IMR-90 (cell line): Measurements from ENCODE around the gene ANTXRL. TPM values are rescaled to one million over a fixed set of nuclear protein-coding genes. Genes with fewer than 3 reads are reported as not detected.

ENCODE experiments used
- ATAC-seq: fragments of 200-7000 bp; cut with Tn5 transposase; 2 replicates; pipeline ENCODE4 v1.9.1; 2020; ENCODE audit warnings: low read depth, mild to moderate bottlenecking, moderate library complexity
- BruUV-seq: library from RNA; stranded (reverse); fragments of 400-500 nt; replicated peaks from 2 replicates; lab custom pipeline; 2021; lab: Mats Ljungman, UMichigan
- CTCF ChIA-PET: fragments of 300-600 bp; formaldehyde crosslinking; extraction: SDS; loops from one replicate; lab custom pipeline; 2021; ENCODE audit warnings: antibody characterized with exemption; lab: Yijun Ruan, JAX
- POLR2A ChIA-PET: fragments of 300-600 bp; sonication (Branson Sonifier 250); formaldehyde crosslinking; loops from one replicate; lab custom pipeline; 2022; ENCODE audit warnings: antibody characterized with exemption; ENCODE audit not compliant: unreplicated experiment; lab: Charles Lee
- DNase-seq: peaks from one replicate; pipeline ENCODE4 v3.0.0; 2013
- H2AFZ ChIP-seq: replicated peaks from 2 replicates; pipeline ENCODE3; 2013; ENCODE audit warnings: low read length, mild to moderate bottlenecking; ENCODE audit not compliant: poor library complexity
- H2AK5ac ChIP-seq: 2 replicates; pipeline ENCODE4 v1.6.1; 2013; ENCODE audit warnings: low read depth, low read length, inconsistent platforms
- H2AK9ac ChIP-seq: replicated peaks from 2 replicates; pipeline ENCODE3; 2013; ENCODE audit warnings: mild to moderate bottlenecking, low read depth, low read length, moderate library complexity; ENCODE audit not compliant: poor library complexity
- H2BK120ac ChIP-seq: 2 replicates; pipeline ENCODE4 v1.6.1; 2013; ENCODE audit warnings: low read depth, low read length, inconsistent platforms
- H2BK15ac ChIP-seq: 3 replicates; pipeline ENCODE4 v1.6.1; 2013; ENCODE audit warnings: low read depth, low read length, inconsistent platforms
- H2BK20ac ChIP-seq: 2 replicates; pipeline ENCODE4 v1.6.1; 2013; ENCODE audit warnings: low read depth, mild to moderate bottlenecking, inconsistent platforms, low read length, moderate library complexity
- H2BK5ac ChIP-seq: 2 replicates; pipeline ENCODE4 v1.6.1; 2013; ENCODE audit warnings: mild to moderate bottlenecking, low read depth, low read length, inconsistent platforms; ENCODE audit not compliant: poor library complexity, severe bottlenecking
- H3K14ac ChIP-seq: replicated peaks from 2 replicates; pipeline ENCODE4 v1.6.1; 2013; ENCODE audit warnings: low read depth, low read length, inconsistent platforms
- H3K18ac ChIP-seq: 2 replicates; pipeline ENCODE4 v1.6.1; 2013; ENCODE audit warnings: low read depth, low read length, control low read depth
- H3K23ac ChIP-seq: 2 replicates; pipeline ENCODE4 v1.6.1; 2013; ENCODE audit warnings: low read depth, low read length, inconsistent platforms
- H3K27ac ChIP-seq: 2 replicates; pipeline ENCODE4 v1.5.1; 2013; ENCODE audit warnings: mild to moderate bottlenecking, control low read depth, low read length; ENCODE audit not compliant: insufficient read depth
- H3K27me3 ChIP-seq: 2 replicates; pipeline ENCODE4 v1.6.1; 2013; ENCODE audit warnings: low read length; ENCODE audit not compliant: control insufficient read depth, insufficient read depth
- H3K36me3 ChIP-seq: 2 replicates; pipeline ENCODE4 v1.6.1; 2013; ENCODE audit warnings: low read length, mixed read lengths; ENCODE audit not compliant: control insufficient read depth, insufficient read depth
- H3K4ac ChIP-seq: 2 replicates; pipeline ENCODE4 v1.6.1; 2013; ENCODE audit warnings: low read depth, low read length, inconsistent platforms
- H3K4me1 ChIP-seq: 2 replicates; pipeline ENCODE4 v1.6.1; 2013; ENCODE audit warnings: low read length, mixed read lengths; ENCODE audit not compliant: control insufficient read depth, insufficient read depth
- H3K4me2 ChIP-seq: 2 replicates; pipeline ENCODE4 v1.6.1; 2013; ENCODE audit warnings: low read depth, mild to moderate bottlenecking, control low read depth, low read length, moderate library complexity
- H3K4me3 ChIP-seq: 2 replicates; pipeline ENCODE4 v1.5.1; 2013; ENCODE audit warnings: low read depth, mild to moderate bottlenecking, control low read depth, low read length, moderate library complexity; ENCODE audit not compliant: insufficient read depth
- H3K56ac ChIP-seq: 2 replicates; pipeline ENCODE4 v1.6.1; 2013; ENCODE audit warnings: low read length, inconsistent platforms; ENCODE audit not compliant: insufficient read depth; ENCODE audit errors: extremely low read depth
- H3K79me1 ChIP-seq, 2 experiments: 2 replicates each; pipeline ENCODE4 v1.6.1; 2013; ENCODE audit warnings: low read length in 2 of 2, inconsistent platforms in 1 of 2, low read depth in 1 of 2
- H3K9ac ChIP-seq: 2 replicates; pipeline ENCODE4 v1.6.1; 2013; ENCODE audit warnings: low read depth, low read length, control low read depth
- H3K9me1 ChIP-seq: 2 replicates; pipeline ENCODE4 v1.6.1; 2013; ENCODE audit warnings: low read length, inconsistent platforms; ENCODE audit not compliant: insufficient read depth
- H3K9me3 ChIP-seq: 2 replicates; pipeline ENCODE4 v1.6.1; 2013; ENCODE audit warnings: low read length; ENCODE audit not compliant: control insufficient read depth, insufficient read depth
- H4K20me1 ChIP-seq: 2 replicates; pipeline ENCODE4 v1.6.1; 2013; ENCODE audit warnings: low read length, inconsistent platforms; ENCODE audit not compliant: insufficient read depth
- H4K5ac ChIP-seq: 2 replicates; pipeline ENCODE4 v1.6.1; 2013; ENCODE audit warnings: mild to moderate bottlenecking, low read depth, low read length, control low read depth
- H4K8ac ChIP-seq, 2 experiments: 2 replicates each; pipeline ENCODE4 v1.6.1; 2013; ENCODE audit warnings: low read depth in 2 of 2, low read length in 2 of 2, control low read depth in 1 of 2, inconsistent platforms in 1 of 2
- H4K91ac ChIP-seq: 2 replicates; pipeline ENCODE4 v1.6.1; 2013; ENCODE audit warnings: low read depth, low read length, inconsistent platforms; ENCODE audit not compliant: insufficient read depth
- BHLHE40 ChIP-seq: fragments of 150-350 bp; IDR thresholded peaks from 2 replicates; pipeline ENCODE4 v1.6.1; 2016; ENCODE audit warnings: mild to moderate bottlenecking, low read depth, low read length
- CHD1 ChIP-seq: IDR thresholded peaks from 2 replicates; pipeline ENCODE4 v1.6.1; 2012; ENCODE audit warnings: low read depth, low read length, improper control_type of control experiment
- FOS ChIP-seq: fragments of 150-350 bp; IDR thresholded peaks from 2 replicates; pipeline ENCODE4 v1.6.1; 2016; ENCODE audit warnings: low read depth, low read length
- MAFK ChIP-seq: IDR thresholded peaks from 2 replicates; pipeline ENCODE4 v1.6.1; 2012; ENCODE audit warnings: low read depth, low read length, improper control_type of control experiment
- MAZ ChIP-seq: IDR thresholded peaks from 2 replicates; pipeline ENCODE4 v1.6.1; 2012; ENCODE audit warnings: low read depth, mild to moderate bottlenecking, low read length, improper control_type of control experiment, moderate library complexity, borderline replicate concordance
- POLR2A ChIP-seq: IDR thresholded peaks from 2 replicates; pipeline ENCODE4 v1.6.1; 2012; ENCODE audit warnings: mild to moderate bottlenecking, low read depth, low read length
- RCOR1 ChIP-seq: IDR thresholded peaks from 2 replicates; pipeline ENCODE4 v1.6.1; 2012; ENCODE audit warnings: mild to moderate bottlenecking, low read length, improper control_type of control experiment; ENCODE audit not compliant: insufficient replicate concordance
- SMC3 ChIP-seq: fragments of 150-350 bp; IDR thresholded peaks from 2 replicates; pipeline ENCODE4 v1.6.1; 2016; ENCODE audit warnings: low read depth, mild to moderate bottlenecking, antibody characterized with exemption, low read length, moderate library complexity
- WGBS, 2 experiments: methylation state at CpG; one replicate each; pipeline versions ENCODE4 v1.1.5 to v1.1.7; 2013; ENCODE audit warnings: missing lambda C conversion rate in 2 of 2; ENCODE audit not compliant: insufficient read length in 1 of 2; ENCODE audit errors: extremely low coverage in 2 of 2; 5-methylcytosine and 5-hydroxymethylcytosine counted together
- dilution Hi-C: fragments of 300-500 bp; cut with HindIII; formaldehyde crosslinking; loops from one replicate; pipeline ENCODE4 v1.14.3; 2018; ENCODE audit warnings: low sequenced_read_pairs; ENCODE audit not compliant: unreplicated experiment
- in situ Hi-C: fragments of 300-500 bp; cut with MboI; formaldehyde crosslinking; loops from 3 replicates; pipeline ENCODE4 v1.14.3; 2019; ENCODE audit warnings: low sequenced_read_pairs, inconsistent platforms, mixed read lengths
- intact Hi-C: fragments of 100-400 bp; cut with micrococcal nuclease; formaldehyde crosslinking; loops from 2 replicates; pipeline ENCODE4 v1.10.0; 2022
- polyA plus RNA-seq, 3 experiments: library from polyadenylated mRNA; depleted of rRNA; stranded (reverse); fragments of >200 nt; gene quantifications; 2 replicates each; pipeline ENCODE4 v1.2.3, GENCODE V29; 2012; ENCODE audit warnings: low replicate concordance in 1 of 3
- total RNA-seq: library from RNA; depleted of rRNA; stranded (reverse); fragments of >200 nt; gene quantifications from 2 replicates; pipeline ENCODE4 v1.2.3, GENCODE V29; 2012
- TF ChIP-seq, protein P1 (sequence below): fragments of 150-350 bp; IDR thresholded peaks from 2 replicates; pipeline ENCODE4 v1.6.1; 2016; ENCODE audit warnings: low read depth, mild to moderate bottlenecking, low read length, moderate library complexity, borderline replicate concordance
- TF ChIP-seq, protein P2 (sequence below): fragments of 150-350 bp; IDR thresholded peaks from 2 replicates; pipeline ENCODE4 v1.6.1; 2017; ENCODE audit warnings: mild to moderate bottlenecking, antibody characterized with exemption, low read length, low read depth
- TF ChIP-seq, protein P3 (sequence below): conservative IDR thresholded peaks from 2 replicates; pipeline ENCODE4 v1.5.1; 2012; ENCODE audit warnings: mild to moderate bottlenecking, low read depth, low read length, improper control_type of control experiment

ANTXRL gene
- total and polyA plus RNA-seq, 2 of the 4 experiments (the other 2 are of a cell fraction) = not detected

DNA sequence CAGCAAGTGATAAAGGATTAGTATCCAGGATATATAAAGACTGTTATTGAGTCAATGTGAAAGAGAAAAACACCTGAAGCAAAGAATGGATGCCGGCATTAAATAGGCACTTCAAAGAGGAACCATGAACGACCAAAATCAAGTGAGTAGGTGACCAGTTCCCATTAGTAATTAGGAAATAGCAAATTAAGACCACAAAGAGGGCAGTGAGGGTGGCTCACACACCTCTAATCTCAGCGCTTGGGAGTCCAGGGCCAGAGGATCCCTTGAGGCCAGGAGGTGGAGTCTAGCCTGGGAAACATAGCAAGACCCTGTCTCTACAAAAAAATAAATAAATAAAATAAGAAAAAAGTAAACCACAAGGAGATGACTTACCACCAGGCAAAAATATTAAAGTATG lies 1.5 kb upstream of the ANTXRL start:
- no peak for DNase-seq
- no peak overlapping the region for H2BK120ac ChIP-seq
- dilution Hi-C loops = no loop called here
- intact Hi-C loops = no loop called here
- H4K20me1 ChIP-seq = no peaks in the 10 kb centered on the region
- in situ Hi-C loops = no loop called here
- H2AK5ac ChIP-seq = peak overlapping the region; percentile 13; the same call in 1 of the 2 replicates
- CTCF ChIA-PET = no interaction called here
- POLR2A ChIA-PET = no interaction called here
- 83% methylated on average over 2 of the region's 3 CpGs; no CpG with 5 or more reads in 1 of the 2 experiments for WGBS, 2 experiments
- H3K4ac ChIP-seq = peak overlapping the region; percentile 58; the same call in 1 of the 2 replicates
- H3K4me2 ChIP-seq = peak overlapping the region; percentile 85
- TF ChIP-seq, protein P1, sequence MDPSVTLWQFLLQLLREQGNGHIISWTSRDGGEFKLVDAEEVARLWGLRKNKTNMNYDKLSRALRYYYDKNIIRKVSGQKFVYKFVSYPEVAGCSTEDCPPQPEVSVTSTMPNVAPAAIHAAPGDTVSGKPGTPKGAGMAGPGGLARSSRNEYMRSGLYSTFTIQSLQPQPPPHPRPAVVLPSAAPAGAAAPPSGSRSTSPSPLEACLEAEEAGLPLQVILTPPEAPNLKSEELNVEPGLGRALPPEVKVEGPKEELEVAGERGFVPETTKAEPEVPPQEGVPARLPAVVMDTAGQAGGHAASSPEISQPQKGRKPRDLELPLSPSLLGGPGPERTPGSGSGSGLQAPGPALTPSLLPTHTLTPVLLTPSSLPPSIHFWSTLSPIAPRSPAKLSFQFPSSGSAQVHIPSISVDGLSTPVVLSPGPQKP = no peak
- TF ChIP-seq POLR2A (no peak), MAZ (no peak), MAFK (no peak), RCOR1 (no peak), SMC3 (no peak), BHLHE40 (no peak), CHD1 (no peak), FOS (no peak)
- TF ChIP-seq, protein P2, sequence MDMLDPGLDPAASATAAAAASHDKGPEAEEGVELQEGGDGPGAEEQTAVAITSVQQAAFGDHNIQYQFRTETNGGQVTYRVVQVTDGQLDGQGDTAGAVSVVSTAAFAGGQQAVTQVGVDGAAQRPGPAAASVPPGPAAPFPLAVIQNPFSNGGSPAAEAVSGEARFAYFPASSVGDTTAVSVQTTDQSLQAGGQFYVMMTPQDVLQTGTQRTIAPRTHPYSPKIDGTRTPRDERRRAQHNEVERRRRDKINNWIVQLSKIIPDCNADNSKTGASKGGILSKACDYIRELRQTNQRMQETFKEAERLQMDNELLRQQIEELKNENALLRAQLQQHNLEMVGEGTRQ = no peak
- TF ChIP-seq, protein P3, sequence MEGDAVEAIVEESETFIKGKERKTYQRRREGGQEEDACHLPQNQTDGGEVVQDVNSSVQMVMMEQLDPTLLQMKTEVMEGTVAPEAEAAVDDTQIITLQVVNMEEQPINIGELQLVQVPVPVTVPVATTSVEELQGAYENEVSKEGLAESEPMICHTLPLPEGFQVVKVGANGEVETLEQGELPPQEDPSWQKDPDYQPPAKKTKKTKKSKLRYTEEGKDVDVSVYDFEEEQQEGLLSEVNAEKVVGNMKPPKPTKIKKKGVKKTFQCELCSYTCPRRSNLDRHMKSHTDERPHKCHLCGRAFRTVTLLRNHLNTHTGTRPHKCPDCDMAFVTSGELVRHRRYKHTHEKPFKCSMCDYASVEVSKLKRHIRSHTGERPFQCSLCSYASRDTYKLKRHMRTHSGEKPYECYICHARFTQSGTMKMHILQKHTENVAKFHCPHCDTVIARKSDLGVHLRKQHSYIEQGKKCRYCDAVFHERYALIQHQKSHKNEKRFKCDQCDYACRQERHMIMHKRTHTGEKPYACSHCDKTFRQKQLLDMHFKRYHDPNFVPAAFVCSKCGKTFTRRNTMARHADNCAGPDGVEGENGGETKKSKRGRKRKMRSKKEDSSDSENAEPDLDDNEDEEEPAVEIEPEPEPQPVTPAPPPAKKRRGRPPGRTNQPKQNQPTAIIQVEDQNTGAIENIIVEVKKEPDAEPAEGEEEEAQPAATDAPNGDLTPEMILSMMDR = no peak
- H4K91ac ChIP-seq = peak overlapping the region; percentile 38; the same call in 1 of the 2 replicates
- peaks cover 2% of the 10 kb centered on the region; the same call in 1 of the 2 replicates for H3K4me1 ChIP-seq
- H3K9ac ChIP-seq = peak overlapping the region; percentile 85
- H3K9me1 ChIP-seq = peaks cover 3% of the 10 kb centered on the region
- no peak overlapping the region for H3K56ac ChIP-seq
- peak overlapping the region; percentile 65; the same call in 1 of the 2 replicates for H3K4me3 ChIP-seq
- H2AFZ ChIP-seq = no peak overlapping the region
- H2BK20ac ChIP-seq = no peak overlapping the region
- H3K9me3 ChIP-seq = no peaks in the 10 kb centered on the region
- H3K27me3 ChIP-seq = peaks cover 6% of the 10 kb centered on the region
- H2AK9ac ChIP-seq = no peak overlapping the region
- peak overlapping the region; percentile 53 for H3K23ac ChIP-seq
- H4K5ac ChIP-seq = no peak overlapping the region; the same call in 1 of the 2 replicates
- H3K18ac ChIP-seq = no peak overlapping the region
- no peak overlapping the region for H2BK5ac ChIP-seq
- H3K27ac ChIP-seq = no peak overlapping the region
- H2BK15ac ChIP-seq = peak overlapping the region; percentile 2; the same call in 1 of the 3 replicates
- ATAC-seq = no peak
- H3K79me1 ChIP-seq = peaks cover 0 to 6% of the 10 kb centered on the region in 2 experiments; a peak in 1 of 4 replicates
- no TSS peak for BruUV-seq
- H3K14ac ChIP-seq = peak overlapping the region; percentile 81; the same call in 1 of the 2 replicates
- peak overlapping the region in 1 of 2 experiments; percentile 98; a peak in 3 of 4 replicates for H4K8ac ChIP-seq
- H3K36me3 ChIP-seq = no peaks in the 10 kb centered on the region
